Gastroesophageal sphincter (tissue), 4 donors: ENCODE results near the gene MAP3K13. TPM values are rescaled to one million over a fixed set of nuclear protein-coding genes. Genes with fewer than 3 reads are reported as not detected.

Experiments
- ATAC-seq: fragments of 150-250 bp; one replicate; pipeline ENCODE4 v1.9.1; 2016; ENCODE audit warnings: mild to moderate bottlenecking, moderate library complexity
- H3K27ac ChIP-seq, 4 donors: fragments of 200-600 bp; sonication (generic) in 3 of 4; 1 replicate in 3 of 4; 2 replicates in 1 of 4; pipeline ENCODE4 v1.5.1; 2016 to 2019
- H3K27me3 ChIP-seq: fragments of 200-600 bp; sonication (generic); one replicate; pipeline ENCODE4 v1.5.1; 2019
- H3K36me3 ChIP-seq, 2 donors: fragments of 200-600 bp; sonication (generic); one replicate each; pipeline ENCODE4 v1.5.1; 2019; ENCODE audit warnings: control low read depth in 1 of 2
- H3K4me1 ChIP-seq, 3 donors: fragments of 200-600 bp; sonication (generic); 1 replicate in 2 of 3; 2 replicates in 1 of 3; pipeline ENCODE4 v1.5.1; 2016 to 2019; ENCODE audit warnings: control low read depth in 2 of 3
- H3K4me3 ChIP-seq, 2 donors: fragments of 200-600 bp; sonication (generic); one replicate each; pipeline ENCODE4 v1.5.1; 2019; ENCODE audit warnings: mild to moderate bottlenecking in 1 of 2, moderate library complexity in 1 of 2
- H3K9me3 ChIP-seq, 3 donors: fragments of 200-600 bp; sonication (generic); one replicate each; pipeline ENCODE4 v1.5.1; 2017 to 2019; ENCODE audit warnings: control low read depth in 2 of 3
- CTCF ChIP-seq, 4 experiments: fragments of 200-600 bp in 2 of 4; fragments of 450-650 bp in 2 of 4; sonication (generic) in 1 of 4; IDR thresholded peaks; one replicate each; pipeline ENCODE4 v1.5.1; 2017 to 2019; ENCODE audit warnings: antibody characterized with exemption in 4 of 4, mild to moderate bottlenecking in 2 of 4, moderate library complexity in 2 of 4
- EP300 ChIP-seq: sonication (generic); formaldehyde crosslinking; IDR thresholded peaks from one replicate; pipeline ENCODE4 v1.6.1; 2017; ENCODE audit warnings: antibody characterized with exemption, mild to moderate bottlenecking
- POLR2A ChIP-seq, 2 donors: fragments of 450-650 bp; IDR thresholded peaks; one replicate each; pipeline ENCODE4 v1.6.1; 2017; ENCODE audit warnings: antibody characterized with exemption in 2 of 2, mild to moderate bottlenecking in 2 of 2, moderate library complexity in 1 of 2
- POLR2AphosphoS5 ChIP-seq: sonication (generic); formaldehyde crosslinking; IDR thresholded peaks from one replicate; pipeline ENCODE4 v1.6.1; 2017; ENCODE audit warnings: antibody characterized with exemption
- WGBS, 2 donors: methylation state at CpG; one replicate each; pipeline ENCODE4 v1.1.5; 2018; ENCODE audit warnings: low coverage in 1 of 2; 5-methylcytosine and 5-hydroxymethylcytosine counted together
- total RNA-seq, 4 donors: library from RNA; depleted of rRNA; stranded (reverse); fragments of >200 nt; gene quantifications; one replicate each; pipeline ENCODE4 v1.1.0, GENCODE V29; 2016

The MAP3K13 gene
- total RNA-seq = 10 to 100 TPM; 17.1 to 29.2 (median 23.3) TPM

GRCh38 chr3:185362850-185363661 is at the start of gene MAP3K13:
Gene MAP3K13 (plus strand): TSS chr3:185363136. CDS start chr3:185428582, 65,446 bp downstream.
- peak; percentile 99 for ATAC-seq
- TF ChIP-seq EP300 (no peak), POLR2A (IDR thresholded peaks at IDR 0.05) (no peak)
- H3K4me1 ChIP-seq = peaks cover 0 to 16% (median 0%) of the 10 kb centered on the region in 3 donors
- 1% methylated on average over 14 to 16 of the region's 17 CpGs for WGBS, 2 donors
- no peaks in the 10 kb centered on the region for H3K27me3 ChIP-seq
- no peaks in the 10 kb centered on the region for H3K36me3 ChIP-seq
- H3K4me3 ChIP-seq = peak within 1 kb of the TSS; percentile 61 to 69
- H3K27ac ChIP-seq = peak within 1 kb of the TSS; percentile 20 to 82 (median 80)
- no peaks in the 10 kb centered on the region for H3K9me3 ChIP-seq

- peaks cover 0 to 11% (median 0%) of the 10 kb centered on the region in 3 donors for H3K9me3 ChIP-seq
- H3K4me1 ChIP-seq = peaks cover 0 to 16% (median 0%) of the 10 kb centered on the region in 3 donors
- no peak overlapping the region for H3K4me3 ChIP-seq
- no peak for TF ChIP-seq EP300
- TF ChIP-seq CTCF (IDR thresholded peaks at IDR 0.05) = no peak
- TF ChIP-seq POLR2AphosphoS5 = no peak
- TF ChIP-seq POLR2A (IDR thresholded peaks at IDR 0.05) = no peak
- 54% methylated on average over 3 of the region's 3 CpGs; no CpG with 5 or more reads in 1 of the 2 donors for WGBS, 2 donors
- H3K36me3 ChIP-seq = peaks cover 0 to 8% of the 10 kb centered on the region in 2 donors
- H3K27ac ChIP-seq = no peak overlapping the region
- no peak for ATAC-seq
- H3K27me3 ChIP-seq = no peaks in the 10 kb centered on the region
Measured at GRCh38 chr3:185313693-185314246, 49.2 kb upstream of the MAP3K13 start.

GRCh38 chr3:185316740-185317412 is 46.1 kb upstream of the MAP3K13 start:
- TF ChIP-seq EP300 (no peak), CTCF (IDR thresholded peaks at IDR 0.05) (no peak), POLR2A (IDR thresholded peaks at IDR 0.05) (no peak)
- H3K4me1 ChIP-seq = peaks cover 0 to 16% (median 0%) of the 10 kb centered on the region in 3 donors
- no peak overlapping the region for H3K4me3 ChIP-seq
- ATAC-seq = peak; percentile 13
- H3K27ac ChIP-seq = peak overlapping the region; percentile 10 to 60 (median 46)
- 27 to 60% methylated on average over 6 of the region's 6 CpGs for WGBS, 2 donors
- no peaks in the 10 kb centered on the region for H3K27me3 ChIP-seq
- no peaks in the 10 kb centered on the region for H3K36me3 ChIP-seq
- no peaks in the 10 kb centered on the region for H3K9me3 ChIP-seq

GRCh38 chr3:185317674-185318073 is 45.3 kb upstream of the MAP3K13 start:
- TF ChIP-seq POLR2A (IDR thresholded peaks at IDR 0.05) (no peak), POLR2AphosphoS5 (no peak), EP300 (no peak), CTCF (IDR thresholded peaks at IDR 0.05) (no peak)
- H3K4me3 ChIP-seq = no peak overlapping the region
- peaks cover 0 to 24% (median 2%) of the 10 kb centered on the region in 3 donors for H3K4me1 ChIP-seq
- 23 to 41% methylated on average over 3 of the region's 3 CpGs for WGBS, 2 donors
- no peaks in the 10 kb centered on the region for H3K27me3 ChIP-seq
- no peaks in the 10 kb centered on the region for H3K9me3 ChIP-seq
- H3K27ac ChIP-seq = peak overlapping the region in 3 of 4 donors; percentile 37 to 60 (median 56)
- H3K36me3 ChIP-seq = no peaks in the 10 kb centered on the region
- ATAC-seq = no peak

GRCh38 chr3:185318141-185318540 is 44.8 kb upstream of the MAP3K13 start:
- Histone ChIP-seq H3K4me3 (no peak overlapping the region), H3K9me3 (no peaks in the 10 kb centered on the region), H3K4me1 (peaks cover 0 to 26% (median 2%) of the 10 kb centered on the region in 3 donors), H3K27me3 (no peaks in the 10 kb centered on the region), H3K27ac (no peak overlapping the region), H3K36me3 (no peaks in the 10 kb centered on the region)
- TF ChIP-seq POLR2AphosphoS5 = no peak
- TF ChIP-seq POLR2A (IDR thresholded peaks at IDR 0.05) = no peak
- no peak for TF ChIP-seq EP300
- no peak for TF ChIP-seq CTCF (IDR thresholded peaks at IDR 0.05)
- WGBS, 2 donors = 8 to 20% methylated on average over 1 of the region's 1 CpG
- no peak for ATAC-seq
